ENCODE measurements around the gene PEAK1. TPM values are rescaled to one million over a fixed set of nuclear protein-coding genes. Genes with fewer than 3 reads are reported as not detected.

PEAK1 gene
- total RNA-seq, 1 experiment from 2014 or later: 58.7 TPM

DNA sequence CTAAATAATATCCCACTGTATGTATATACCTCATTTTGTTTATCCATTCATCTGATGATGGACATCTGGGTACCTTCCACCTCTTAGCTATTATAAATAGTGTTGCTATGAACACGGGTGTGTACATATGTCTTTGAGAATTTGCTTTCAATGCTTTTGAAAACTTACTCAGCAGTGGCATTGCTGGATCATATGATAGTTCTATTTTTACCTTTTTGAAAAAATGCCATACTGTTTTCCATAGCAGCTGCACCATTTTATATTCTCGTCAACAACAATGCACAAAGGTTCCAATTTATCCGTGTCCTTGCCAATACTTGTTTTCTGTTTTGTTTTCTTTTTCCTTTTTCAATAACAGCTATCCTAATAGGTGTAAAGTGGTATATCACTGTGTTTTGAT is 77.1 kb downstream of the PEAK1 start:
- TF ChIP-seq, protein P1, sequence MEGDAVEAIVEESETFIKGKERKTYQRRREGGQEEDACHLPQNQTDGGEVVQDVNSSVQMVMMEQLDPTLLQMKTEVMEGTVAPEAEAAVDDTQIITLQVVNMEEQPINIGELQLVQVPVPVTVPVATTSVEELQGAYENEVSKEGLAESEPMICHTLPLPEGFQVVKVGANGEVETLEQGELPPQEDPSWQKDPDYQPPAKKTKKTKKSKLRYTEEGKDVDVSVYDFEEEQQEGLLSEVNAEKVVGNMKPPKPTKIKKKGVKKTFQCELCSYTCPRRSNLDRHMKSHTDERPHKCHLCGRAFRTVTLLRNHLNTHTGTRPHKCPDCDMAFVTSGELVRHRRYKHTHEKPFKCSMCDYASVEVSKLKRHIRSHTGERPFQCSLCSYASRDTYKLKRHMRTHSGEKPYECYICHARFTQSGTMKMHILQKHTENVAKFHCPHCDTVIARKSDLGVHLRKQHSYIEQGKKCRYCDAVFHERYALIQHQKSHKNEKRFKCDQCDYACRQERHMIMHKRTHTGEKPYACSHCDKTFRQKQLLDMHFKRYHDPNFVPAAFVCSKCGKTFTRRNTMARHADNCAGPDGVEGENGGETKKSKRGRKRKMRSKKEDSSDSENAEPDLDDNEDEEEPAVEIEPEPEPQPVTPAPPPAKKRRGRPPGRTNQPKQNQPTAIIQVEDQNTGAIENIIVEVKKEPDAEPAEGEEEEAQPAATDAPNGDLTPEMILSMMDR (IDR thresholded peaks at IDR 0.05): no peak
- no peak for TF ChIP-seq SIN3A (IDR thresholded peaks at IDR 0.05; ENCODE audit: borderline replicate concordance, insufficient read depth, low read depth, low read length)
- no peak for TF ChIP-seq TCF7L2 (IDR thresholded peaks at IDR 0.05; ENCODE audit: low read depth, low read length)
- TF ChIP-seq, protein P2, sequence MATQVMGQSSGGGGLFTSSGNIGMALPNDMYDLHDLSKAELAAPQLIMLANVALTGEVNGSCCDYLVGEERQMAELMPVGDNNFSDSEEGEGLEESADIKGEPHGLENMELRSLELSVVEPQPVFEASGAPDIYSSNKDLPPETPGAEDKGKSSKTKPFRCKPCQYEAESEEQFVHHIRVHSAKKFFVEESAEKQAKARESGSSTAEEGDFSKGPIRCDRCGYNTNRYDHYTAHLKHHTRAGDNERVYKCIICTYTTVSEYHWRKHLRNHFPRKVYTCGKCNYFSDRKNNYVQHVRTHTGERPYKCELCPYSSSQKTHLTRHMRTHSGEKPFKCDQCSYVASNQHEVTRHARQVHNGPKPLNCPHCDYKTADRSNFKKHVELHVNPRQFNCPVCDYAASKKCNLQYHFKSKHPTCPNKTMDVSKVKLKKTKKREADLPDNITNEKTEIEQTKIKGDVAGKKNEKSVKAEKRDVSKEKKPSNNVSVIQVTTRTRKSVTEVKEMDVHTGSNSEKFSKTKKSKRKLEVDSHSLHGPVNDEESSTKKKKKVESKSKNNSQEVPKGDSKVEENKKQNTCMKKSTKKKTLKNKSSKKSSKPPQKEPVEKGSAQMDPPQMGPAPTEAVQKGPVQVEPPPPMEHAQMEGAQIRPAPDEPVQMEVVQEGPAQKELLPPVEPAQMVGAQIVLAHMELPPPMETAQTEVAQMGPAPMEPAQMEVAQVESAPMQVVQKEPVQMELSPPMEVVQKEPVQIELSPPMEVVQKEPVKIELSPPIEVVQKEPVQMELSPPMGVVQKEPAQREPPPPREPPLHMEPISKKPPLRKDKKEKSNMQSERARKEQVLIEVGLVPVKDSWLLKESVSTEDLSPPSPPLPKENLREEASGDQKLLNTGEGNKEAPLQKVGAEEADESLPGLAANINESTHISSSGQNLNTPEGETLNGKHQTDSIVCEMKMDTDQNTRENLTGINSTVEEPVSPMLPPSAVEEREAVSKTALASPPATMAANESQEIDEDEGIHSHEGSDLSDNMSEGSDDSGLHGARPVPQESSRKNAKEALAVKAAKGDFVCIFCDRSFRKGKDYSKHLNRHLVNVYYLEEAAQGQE (IDR thresholded peaks at IDR 0.05; ENCODE audit: insufficient read depth in 1 of 2, low read depth in 2 of 2, low read length in 1 of 2): no peak
- TF ChIP-seq POLR2AphosphoS5 (IDR thresholded peaks at IDR 0.05; ENCODE audit: low read depth, low read length): no peak
- DNase-seq (ENCODE audit: low read depth, low spot score): no peak
- no peak overlapping the region for H3K4me3 ChIP-seq (ENCODE audit: low read depth in 2 of 2, low read length in 2 of 2)
- H3K27ac ChIP-seq (ENCODE audit: low read length): no peak overlapping the region
- intact Hi-C loops (cut with micrococcal nuclease; ENCODE audit: unreplicated experiment) (no loop called here), in situ Hi-C loops (cut with HindIII; ENCODE audit: low pct_unique_long_range_greater_than_20kb, low sequenced_read_pairs) (no loop called here)
- ChIA-PET POLR2A (no interaction called here), CTCF (no interaction called here)
- no peaks in the 10 kb centered on the region for H3K4me1 ChIP-seq (ENCODE audit: control insufficient read depth, insufficient read depth, low read length)
- no peaks in the 10 kb centered on the region for H3K36me3 ChIP-seq (ENCODE audit: control insufficient read depth, insufficient read depth, low read length)
- no peak for ATAC-seq
- H3K27me3 ChIP-seq (ENCODE audit: control insufficient read depth, insufficient read depth, low read length): no peaks in the 10 kb centered on the region
- no peaks in the 10 kb centered on the region for H3K9me3 ChIP-seq (ENCODE audit: control insufficient read depth, insufficient read depth, low read depth, low read length)
- TSS peak; percentile 10 for BruUV-seq (replicated peaks)

DNA sequence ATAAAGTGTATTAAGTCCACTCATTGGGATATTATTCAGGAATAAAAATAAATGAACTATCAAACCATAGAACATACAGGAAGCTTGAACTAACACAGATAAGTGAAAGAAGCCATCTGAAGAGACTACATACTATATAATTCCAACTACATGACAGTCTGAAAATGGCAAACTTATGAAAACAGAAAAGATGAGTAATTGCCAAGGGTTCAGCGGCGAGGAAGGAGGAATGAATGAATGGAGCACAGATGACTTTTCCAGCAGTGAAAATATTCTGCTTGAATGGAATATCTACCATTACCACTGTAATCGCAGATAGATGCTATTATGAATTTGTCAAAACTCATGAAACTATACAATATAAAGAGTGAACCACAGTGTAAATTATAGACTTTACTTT is 79.7 kb downstream of the PEAK1 start:
- Histone ChIP-seq H3K4me1 (ENCODE audit: control insufficient read depth, insufficient read depth, low read length) (no peaks in the 10 kb centered on the region), H3K36me3 (ENCODE audit: control insufficient read depth, insufficient read depth, low read length) (no peaks in the 10 kb centered on the region)

More for the DNA sequence above, 79.7 kb downstream of the PEAK1 start:
- DNase-seq (ENCODE audit: low read depth, low spot score) (no peak), ATAC-seq (no peak)
- no peak overlapping the region for H3K27ac ChIP-seq (ENCODE audit: low read length)
- H3K4me3 ChIP-seq (ENCODE audit: low read depth in 2 of 2, low read length in 2 of 2): no peak overlapping the region
- H3K27me3 ChIP-seq (ENCODE audit: control insufficient read depth, insufficient read depth, low read length): no peaks in the 10 kb centered on the region
- ChIA-PET POLR2A (no interaction called here), CTCF (no interaction called here)
- TF ChIP-seq, protein P2 (IDR thresholded peaks at IDR 0.05; ENCODE audit: insufficient read depth in 1 of 2, low read depth in 2 of 2, low read length in 1 of 2): no peak
- no peak for TF ChIP-seq SIN3A (IDR thresholded peaks at IDR 0.05; ENCODE audit: borderline replicate concordance, insufficient read depth, low read depth, low read length)
- TF ChIP-seq TCF7L2 (IDR thresholded peaks at IDR 0.05; ENCODE audit: low read depth, low read length): no peak
- in situ Hi-C loops (cut with HindIII; ENCODE audit: low pct_unique_long_range_greater_than_20kb, low sequenced_read_pairs): no loop called here
- BruUV-seq (replicated peaks): no TSS peak
- H3K9me3 ChIP-seq (ENCODE audit: control insufficient read depth, insufficient read depth, low read depth, low read length): no peaks in the 10 kb centered on the region
- intact Hi-C loops (cut with micrococcal nuclease; ENCODE audit: unreplicated experiment): no loop called here
